Heart right ventricle (tissue), 16 donors: ENCODE data around the gene GPER1. TPM values are rescaled to one million over a fixed set of nuclear protein-coding genes. Genes with fewer than 3 reads are reported as not detected.

Experiments used
- ATAC-seq, 8 donors: fragments of 200-7000 bp; cut with Tn5 transposase; one replicate each; pipeline ENCODE4 v1.9.1; 2020; ENCODE audit warnings: mild to moderate bottlenecking in 8 of 8, moderate library complexity in 8 of 8, moderate number of reproducible peaks in 1 of 8
- DNase-seq, 2 donors: peaks; one replicate each; pipeline ENCODE4 v3.0.0-alpha.2; 2020
- H3K27ac ChIP-seq, 10 donors: fragments of 200-600 bp; sonication (generic) in 2 of 10; one replicate each; pipeline versions ENCODE4 v1.5.0 to v1.8.0; 2020 to 2022; ENCODE audit warnings: mild to moderate bottlenecking in 3 of 10
- H3K27me3 ChIP-seq, 7 donors: fragments of 200-600 bp; one replicate each; pipeline ENCODE4 v1.8.0; 2021 to 2022; ENCODE audit warnings: mild to moderate bottlenecking in 2 of 7
- H3K36me3 ChIP-seq, 9 donors: fragments of 200-600 bp; sonication (generic) in 1 of 9; one replicate each; pipeline versions ENCODE4 v1.5.0 to v1.8.0; 2020 to 2022; ENCODE audit warnings: mild to moderate bottlenecking in 2 of 9
- H3K4me1 ChIP-seq, 9 donors: fragments of 200-600 bp; sonication (generic) in 1 of 9; one replicate each; pipeline versions ENCODE4 v1.5.0 to v1.8.0; 2020 to 2022; ENCODE audit warnings: mild to moderate bottlenecking in 4 of 9
- H3K4me3 ChIP-seq, 10 donors: fragments of 200-600 bp; sonication (generic) in 2 of 10; one replicate each; pipeline versions ENCODE4 v1.5.0 to v1.8.0; 2020 to 2022; ENCODE audit warnings: mild to moderate bottlenecking in 7 of 10, moderate library complexity in 2 of 10
- H3K9me3 ChIP-seq, 11 donors: fragments of 200-600 bp in 10 of 11; sonication (generic) in 2 of 11; one replicate each; pipeline versions ENCODE4 v1.5.0 to v1.8.0; 2013 to 2022; ENCODE audit warnings: mild to moderate bottlenecking in 2 of 11, control low read depth in 1 of 11, moderate library complexity in 1 of 11
- WGBS, 2 donors: extraction: QIAGEN DNeasy Blood & Tissue Kit; methylation state at CpG; one replicate each; pipeline ENCODE4 v1.1.7; 2013; ENCODE audit warnings: inconsistent platforms in 1 of 2; 5-methylcytosine and 5-hydroxymethylcytosine counted together
- intact Hi-C, 10 donors: fragments of 100-400 bp; cut with DNase I; formaldehyde crosslinking; loops; one replicate each; pipeline versions ENCODE4 v1.11.1 to v1.14.2; 2022
- polyA plus RNA-seq, 2 donors: library from polyadenylated mRNA; stranded (reverse); fragments of 200-250 nt; gene quantifications; one replicate each; pipeline ENCODE4 v1.2.3, GENCODE V29; 2013
- total RNA-seq, 10 donors: library from RNA; stranded (reverse); fragmentation: NEBNext Ultra II Directional in 3 of 10; extraction: Animal tissue kit (Norgen Biotek cat#: 25700) in 3 of 10; gene quantifications; one replicate each; pipeline versions ENCODE4 v1.2.1 to v1.2.4, GENCODE V29; 2021 to 2023
- TF ChIP-seq, protein P1 (sequence below), 9 donors: fragments of 200-600 bp; sonication (generic) in 2 of 9; IDR thresholded peaks; one replicate each; pipeline versions ENCODE4 v1.5.0 to v1.8.0; 2021 to 2022; ENCODE audit warnings: antibody characterized with exemption in 9 of 9, mild to moderate bottlenecking in 5 of 9, moderate library complexity in 1 of 9
- donor health status: Arrhythmogenic right ventricular cardiomyopathy.
- donor health status: ischemic (EF 13 %, LVEDD 7.1; RV severe dilation, severe dysfunction).
- donor health status: healthy with polysubstance abuse.
- donor health status: DM: no; HTN: yes; CAD: no.
- donor health status: DM: no; HTN: no; CAD: no.
- donor health status: ischemic (EF 25% LVEDD 6.9; RV normal size, moderate dysfunction).
- donor health status: ischemic (EF 25% LVEDD 5.7; RV mildly dilated, moderate dysfunction).
- donor health status: healthy.
- donor health status: DM: yes; HTN: yes; CAD: no.
- donor health status: Ischemic cardiomyopathy.
- donor health status: ischemic (EF 35%, LVEDD 5.7; RV mildly dilated, moderate dysfunction).
- donor health status: nonischemic (EF 11% LVEDD 7.7; RV severe dilation, severe dysfunction).
- donor health status: DM: yes; HTN: yes; CAD: no.
- donor health status: PGD.
- donor health status: ischemic (EF 29% LVEDD 5.4; RV normal size, mild dysfunction).
- donor health status: nonischemic (EF 23%, LVEDD 6.1; RV moderate dilation, normal function).

The GPER1 gene
- total and polyA plus RNA-seq, 12 donors, result 1.1 to 4.7 (median 1.9) TPM

DNA sequence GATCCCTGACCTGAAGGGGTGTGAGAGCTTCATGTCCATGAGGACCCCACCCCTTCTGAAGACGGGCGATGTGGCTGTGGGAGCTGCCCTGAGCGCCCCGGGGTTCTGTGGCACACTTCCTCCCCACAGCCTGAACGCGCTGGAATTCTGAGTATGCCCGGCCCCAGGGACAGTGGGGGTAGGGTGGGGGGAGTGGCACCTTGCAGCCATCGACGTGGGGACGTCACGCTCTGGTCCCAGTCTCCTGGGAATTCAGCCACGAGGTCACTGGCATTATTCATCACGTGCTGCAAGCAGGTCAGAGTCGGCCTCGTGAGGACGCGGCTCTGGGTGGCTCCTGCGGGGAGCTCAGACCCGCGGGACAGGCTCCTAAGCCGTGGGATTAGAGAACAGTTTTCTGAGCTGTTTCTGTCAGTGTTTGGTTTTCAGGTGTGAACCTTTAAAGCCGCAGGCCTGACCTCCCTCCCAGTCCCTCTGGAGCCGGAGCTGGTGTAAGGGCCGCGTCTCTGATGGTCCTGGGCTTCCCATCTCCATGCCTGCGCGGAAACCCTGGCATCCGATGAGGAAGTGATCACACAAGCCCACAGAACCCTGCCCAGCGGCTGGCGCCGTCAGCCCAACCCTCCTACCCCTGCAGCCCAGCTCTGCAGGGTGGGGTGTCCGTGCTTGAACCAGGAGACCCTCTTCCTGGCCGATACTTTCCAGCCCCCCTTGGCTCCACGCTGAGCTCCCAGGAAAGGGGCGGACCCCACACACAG lies 27.4 kb upstream of the GPER1 start:
- Histone ChIP-seq H3K36me3 (peaks cover 0 to 22% (median 3%) of the 10 kb centered on the region in 9 donors), H3K27me3 (peaks cover 0 to 17% (median 0%) of the 10 kb centered on the region in 7 donors), H3K4me3 (peak overlapping the region in 3 of 10 donors; percentile 11 to 27 (median 18)), H3K4me1 (peaks cover 10 to 41% (median 33%) of the 10 kb centered on the region in 9 donors), H3K9me3 (no peaks in the 10 kb centered on the region), H3K27ac (peak overlapping the region in 7 of 10 donors; percentile 14 to 47 (median 30))
- TF ChIP-seq, protein P1, sequence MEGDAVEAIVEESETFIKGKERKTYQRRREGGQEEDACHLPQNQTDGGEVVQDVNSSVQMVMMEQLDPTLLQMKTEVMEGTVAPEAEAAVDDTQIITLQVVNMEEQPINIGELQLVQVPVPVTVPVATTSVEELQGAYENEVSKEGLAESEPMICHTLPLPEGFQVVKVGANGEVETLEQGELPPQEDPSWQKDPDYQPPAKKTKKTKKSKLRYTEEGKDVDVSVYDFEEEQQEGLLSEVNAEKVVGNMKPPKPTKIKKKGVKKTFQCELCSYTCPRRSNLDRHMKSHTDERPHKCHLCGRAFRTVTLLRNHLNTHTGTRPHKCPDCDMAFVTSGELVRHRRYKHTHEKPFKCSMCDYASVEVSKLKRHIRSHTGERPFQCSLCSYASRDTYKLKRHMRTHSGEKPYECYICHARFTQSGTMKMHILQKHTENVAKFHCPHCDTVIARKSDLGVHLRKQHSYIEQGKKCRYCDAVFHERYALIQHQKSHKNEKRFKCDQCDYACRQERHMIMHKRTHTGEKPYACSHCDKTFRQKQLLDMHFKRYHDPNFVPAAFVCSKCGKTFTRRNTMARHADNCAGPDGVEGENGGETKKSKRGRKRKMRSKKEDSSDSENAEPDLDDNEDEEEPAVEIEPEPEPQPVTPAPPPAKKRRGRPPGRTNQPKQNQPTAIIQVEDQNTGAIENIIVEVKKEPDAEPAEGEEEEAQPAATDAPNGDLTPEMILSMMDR (IDR thresholded peaks at IDR 0.05), result no peak
- ATAC-seq, result peak; percentile 2 to 61 (median 26)
- intact Hi-C loops, result loop anchor here in 3 of 10 donors (5.0 kb wide), 2 partner anchors 33 to 48 kb away; no protein-coding TSS in a partner anchor
- WGBS, 2 donors, result 36 to 38% methylated on average over 35 of the region's 35 CpGs
- DNase-seq, result peak in 1 of 2 donors; percentile 49

DNA sequence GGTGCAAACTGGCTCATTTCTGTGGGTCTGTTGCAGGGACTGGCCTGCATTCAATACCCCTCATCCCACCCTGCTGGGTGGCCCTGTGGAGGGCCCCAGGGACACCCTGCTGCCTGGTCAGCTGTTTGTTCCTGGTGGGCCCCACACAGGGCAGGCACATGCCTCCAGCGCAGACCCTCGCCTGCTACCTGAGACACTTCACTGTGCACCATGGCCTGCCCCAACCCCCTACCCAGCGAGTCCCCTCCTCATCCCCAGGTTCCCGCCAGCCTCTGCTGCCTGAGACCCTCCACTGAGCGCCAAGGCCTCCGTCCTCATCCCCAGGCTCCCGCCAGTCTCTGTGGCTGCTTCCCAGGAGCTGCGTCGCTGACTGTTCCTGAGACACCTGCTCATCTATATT lies 26.7 kb upstream of the GPER1 start:
- DNase-seq (no peak), ATAC-seq (no peak)

DNA sequence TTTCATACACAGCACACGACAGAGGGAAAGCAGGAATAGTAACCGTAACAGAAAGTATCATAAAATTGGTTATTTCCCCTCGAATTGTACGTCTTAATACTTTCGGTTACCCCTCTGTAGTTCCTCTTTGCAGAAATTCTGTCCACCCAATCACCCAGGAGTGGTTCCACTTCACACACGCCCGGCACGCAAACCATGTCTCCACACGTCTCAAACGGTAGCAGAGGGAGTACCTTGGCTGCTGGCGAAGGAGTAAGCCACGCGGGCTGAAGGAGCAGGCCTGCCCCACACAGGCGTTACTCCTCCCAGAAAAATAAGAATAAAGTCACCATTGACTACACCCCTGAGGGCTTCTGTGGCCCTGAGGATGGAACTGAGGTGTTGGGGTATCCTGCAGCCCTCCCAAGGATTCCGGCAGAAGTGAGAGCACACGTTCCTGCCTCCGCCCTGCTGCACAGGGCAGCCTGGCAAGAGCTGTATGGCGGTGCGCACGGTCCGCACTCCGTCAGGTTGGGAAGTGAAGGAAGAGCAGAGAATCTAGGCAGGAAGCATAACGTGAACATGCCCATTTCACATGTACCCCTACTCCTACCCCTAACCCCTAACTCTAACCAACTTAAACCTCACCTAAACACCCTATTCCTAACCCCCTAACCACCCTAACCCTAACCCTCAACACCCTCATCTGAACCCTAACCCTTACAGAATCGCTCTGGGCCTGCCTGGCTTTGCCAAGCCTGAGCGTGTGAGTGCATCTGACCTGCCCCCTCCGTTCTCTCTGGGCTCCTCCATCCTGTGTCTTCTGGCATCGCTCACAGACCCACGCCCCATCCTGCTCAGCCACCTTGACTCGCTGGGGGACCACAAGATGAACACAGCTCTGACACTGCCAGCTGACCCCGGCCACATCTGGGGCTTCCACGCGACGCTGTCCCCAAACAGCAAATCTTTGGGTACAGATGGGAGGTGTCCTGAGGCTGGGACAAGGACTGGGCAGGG lies 25.3 kb upstream of the GPER1 start:
- DNase-seq (no peak), ATAC-seq (no peak)
- Histone ChIP-seq H3K4me3 (no peak overlapping the region), H3K27me3 (peaks cover 0 to 7% (median 0%) of the 10 kb centered on the region in 7 donors), H3K4me1 (peaks cover 7 to 33% (median 26%) of the 10 kb centered on the region in 9 donors), H3K27ac (peak overlapping the region in 1 of 10 donors; percentile 40), H3K36me3 (peaks cover 0 to 16% (median 3%) of the 10 kb centered on the region in 9 donors), H3K9me3 (no peaks in the 10 kb centered on the region)
- WGBS, 2 donors, result 91 to 95% methylated on average over 33 of the region's 33 CpGs
- intact Hi-C loops, result loop anchor here in 3 of 10 donors (5.0 kb wide), 2 partner anchors 35 to 50 kb away; no protein-coding TSS in a partner anchor
- TF ChIP-seq, protein P1 (IDR thresholded peaks at IDR 0.05), result no peak

More for the DNA sequence above, 26.7 kb upstream of the GPER1 start:
- intact Hi-C loops, result loop anchor here in 3 of 10 donors (5.0 kb wide), 2 partner anchors 34 to 49 kb away; no protein-coding TSS in a partner anchor
- Histone ChIP-seq H3K27ac (peak overlapping the region in 2 of 10 donors; percentile 7 to 39), H3K4me1 (peaks cover 7 to 41% (median 33%) of the 10 kb centered on the region in 9 donors), H3K4me3 (no peak overlapping the region), H3K9me3 (no peaks in the 10 kb centered on the region), H3K27me3 (peaks cover 0 to 10% (median 0%) of the 10 kb centered on the region in 7 donors), H3K36me3 (peaks cover 0 to 22% (median 3%) of the 10 kb centered on the region in 9 donors)
- WGBS, 2 donors, result 95 to 96% methylated on average over 9 of the region's 9 CpGs
- TF ChIP-seq, protein P1 (IDR thresholded peaks at IDR 0.05), result no peak
